HepG2 (cell line): ENCODE data around the gene PPP4R3A. TPM values are rescaled to one million over a fixed set of nuclear protein-coding genes. Genes with fewer than 3 reads are reported as not detected.

ENCODE experiments used
- ERF ChIP-seq: IDR thresholded peaks from 2 replicates; pipeline ENCODE4 v1.6.1; 2018; ENCODE audit warnings: missing biosample characterization, missing genetic modification reagents
- FOXA3 ChIP-seq: IDR thresholded peaks from 2 replicates; pipeline ENCODE4 v1.6.1; 2016; ENCODE audit warnings: missing genetic modification reagents, missing compliant biosample characterization
- HDAC1 ChIP-seq: sonication (generic); formaldehyde crosslinking; IDR thresholded peaks from 2 replicates; pipeline ENCODE4 v1.5.1; 2020; ENCODE audit warnings: mild to moderate bottlenecking, missing genetic modification reagents
- HMG20A ChIP-seq: IDR thresholded peaks from 2 replicates; pipeline ENCODE4 v1.6.1; 2016; ENCODE audit warnings: borderline replicate concordance
- JDP2 ChIP-seq: sonication (generic); formaldehyde crosslinking; IDR thresholded peaks from 2 replicates; pipeline ENCODE4 v1.8.1; 2022; ENCODE audit warnings: missing genetic modification reagents, borderline replicate concordance
- KLF6 ChIP-seq: IDR thresholded peaks from 2 replicates; pipeline ENCODE4 v1.8.0; 2016; ENCODE audit warnings: missing biosample characterization, missing genetic modification reagents
- PHF21A ChIP-seq: sonication (generic); formaldehyde crosslinking; IDR thresholded peaks from 2 replicates; pipeline ENCODE4 v1.5.0; 2020; ENCODE audit warnings: mild to moderate bottlenecking, missing genetic modification reagents
- PLSCR1 ChIP-seq: sonication (generic); formaldehyde crosslinking; IDR thresholded peaks from 2 replicates; pipeline ENCODE4 v1.5.0; 2020; ENCODE audit warnings: missing genetic modification reagents, mild to moderate bottlenecking, borderline replicate concordance
- TGIF2 ChIP-seq: IDR thresholded peaks from 2 replicates; pipeline ENCODE4 v1.6.1; 2016; ENCODE audit warnings: control low read depth, missing compliant biosample characterization
- TP53 ChIP-seq: sonication (generic); formaldehyde crosslinking; conservative IDR thresholded peaks from 2 replicates; pipeline ENCODE4 v1.4.0; 2020; ENCODE audit warnings: missing genetic modification reagents
- ZBTB37 ChIP-seq: sonication (generic); formaldehyde crosslinking; IDR thresholded peaks from 2 replicates; pipeline ENCODE4 v1.4.0; 2020; ENCODE audit warnings: mild to moderate bottlenecking, missing genetic modification reagents
- ZNF235 ChIP-seq: sonication (generic); formaldehyde crosslinking; IDR thresholded peaks from 2 replicates; pipeline ENCODE4 v1.8.1; 2023; ENCODE audit warnings: mild to moderate bottlenecking, missing genetic modification reagents, borderline replicate concordance
- ZNF317 ChIP-seq: sonication (generic); formaldehyde crosslinking; IDR thresholded peaks from 2 replicates; pipeline ENCODE4 v1.5.0; 2020; ENCODE audit warnings: mild to moderate bottlenecking, missing genetic modification reagents
- ZNF446 ChIP-seq: sonication (generic); formaldehyde crosslinking; IDR thresholded peaks from 2 replicates; pipeline ENCODE4 v1.5.0; 2020; ENCODE audit warnings: mild to moderate bottlenecking, missing genetic modification reagents
- ZNF570 ChIP-seq: sonication (generic); formaldehyde crosslinking; IDR thresholded peaks from 2 replicates; pipeline ENCODE4 v1.4.0; 2020; ENCODE audit warnings: mild to moderate bottlenecking, missing genetic modification reagents, borderline replicate concordance
- ZNF761 ChIP-seq: sonication (generic); formaldehyde crosslinking; conservative IDR thresholded peaks from 2 replicates; pipeline ENCODE4 v1.4.0; 2020; ENCODE audit warnings: mild to moderate bottlenecking, missing genetic modification reagents
- ZNF772 ChIP-seq: sonication (generic); formaldehyde crosslinking; IDR thresholded peaks from 2 replicates; pipeline ENCODE4 v1.5.0; 2020; ENCODE audit warnings: mild to moderate bottlenecking, missing genetic modification reagents
- ZZZ3 ChIP-seq: sonication (generic); formaldehyde crosslinking; IDR thresholded peaks from 2 replicates; pipeline ENCODE4 v1.4.0; 2020; ENCODE audit warnings: missing genetic modification reagents, mild to moderate bottlenecking, borderline replicate concordance
- polyA plus RNA-seq, 8 experiments: library from polyadenylated mRNA; depleted of rRNA in 3 of 8; stranded (reverse) in 7 of 8; unstranded in 1 of 8; fragments of >200 nt; fragmentation: Illumina TruSeq in 4 of 8; extraction: Trizol in 4 of 8; gene quantifications; 2 replicates each; pipeline versions ENCODE4 v1.2.1 to v1.2.3, GENCODE V29; 2011 to 2016; ENCODE audit warnings: low read depth in 4 of 8, missing spikeins in 1 of 8, mixed read lengths in 1 of 8; ENCODE audit not compliant: insufficient read depth in 1 of 8
- total RNA-seq, 5 experiments: library from RNA; depleted of rRNA; stranded (reverse); fragments of >200 nt; fragmentation: Illumina TruSeq; extraction: Trizol; gene quantifications; 2 replicates each; pipeline ENCODE4 v1.2.3, GENCODE V29; 2016; ENCODE audit warnings: low read depth in 1 of 5
- TF ChIP-seq, protein P1 (sequence below): sonication (generic); formaldehyde crosslinking; conservative IDR thresholded peaks from 2 replicates; pipeline ENCODE4 v1.4.0; 2020; ENCODE audit warnings: missing genetic modification reagents
- TF ChIP-seq, protein P2 (sequence below): sonication (generic); formaldehyde crosslinking; conservative IDR thresholded peaks from 2 replicates; pipeline ENCODE4 v1.8.1; 2023; ENCODE audit warnings: missing genetic modification reagents
- TF ChIP-seq, protein P3 (sequence below): sonication (generic); formaldehyde crosslinking; IDR thresholded peaks from 2 replicates; pipeline ENCODE4 v1.4.0; 2020; ENCODE audit warnings: low read depth, mild to moderate bottlenecking, missing genetic modification reagents
- TF ChIP-seq, protein P4 (sequence below): sonication (generic); formaldehyde crosslinking; conservative IDR thresholded peaks from 2 replicates; pipeline ENCODE4 v1.4.0; 2020; ENCODE audit warnings: missing genetic modification reagents

Gene PPP4R3A
- total and polyA plus RNA-seq, 2 of the 13 experiments (the other 11 are each of a cell fraction or from before 2014, with no cell fraction given) = 22.5 to 57.4 TPM

DNA sequence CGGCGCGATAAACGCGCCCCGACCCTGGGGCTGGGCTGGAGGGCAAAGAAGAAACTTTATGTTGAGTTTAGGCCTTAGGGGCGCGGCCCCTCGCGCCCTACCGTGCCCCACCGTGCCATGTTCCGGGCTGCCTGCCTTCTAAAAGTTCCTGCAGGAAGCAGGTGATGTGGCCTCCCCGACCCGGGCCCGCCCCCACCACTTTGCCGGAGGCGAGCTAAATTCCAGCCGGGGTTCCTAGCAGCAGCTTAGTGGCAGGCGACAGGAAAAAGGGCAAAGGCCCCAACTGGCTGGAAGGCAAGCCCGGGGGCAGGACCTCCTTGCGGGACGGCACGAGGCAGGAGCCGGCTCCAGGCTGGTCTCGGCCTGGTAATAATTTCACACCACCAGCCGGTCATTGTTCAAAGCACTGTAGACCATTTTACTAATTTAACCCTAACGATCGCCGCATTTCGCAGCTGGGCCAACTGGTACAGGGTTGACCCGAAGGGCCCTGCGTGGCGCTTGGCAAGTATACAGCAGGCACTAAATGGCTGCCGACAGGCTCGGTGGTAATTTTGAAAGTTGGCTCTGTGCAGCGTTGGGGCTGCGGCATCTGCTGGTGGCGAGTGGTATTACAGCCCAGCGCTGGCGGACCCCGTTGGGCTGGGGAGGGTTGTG lies 91.6 kb downstream of the PPP4R3A start (continued):
- no peak for TF ChIP-seq ZNF570 (CRISPR knock-in tag)
- TF ChIP-seq ZZZ3 (CRISPR knock-in tag) = no peak
- TF ChIP-seq TP53 (CRISPR knock-in tag) = no peak
- no peak for TF ChIP-seq HMG20A (CRISPR knock-in tag)
- TF ChIP-seq ZNF446 (CRISPR knock-in tag) = 0 out of 2 replicates have a peak, but pooled peaks have one; percentile 60
- TF ChIP-seq, protein P1, sequence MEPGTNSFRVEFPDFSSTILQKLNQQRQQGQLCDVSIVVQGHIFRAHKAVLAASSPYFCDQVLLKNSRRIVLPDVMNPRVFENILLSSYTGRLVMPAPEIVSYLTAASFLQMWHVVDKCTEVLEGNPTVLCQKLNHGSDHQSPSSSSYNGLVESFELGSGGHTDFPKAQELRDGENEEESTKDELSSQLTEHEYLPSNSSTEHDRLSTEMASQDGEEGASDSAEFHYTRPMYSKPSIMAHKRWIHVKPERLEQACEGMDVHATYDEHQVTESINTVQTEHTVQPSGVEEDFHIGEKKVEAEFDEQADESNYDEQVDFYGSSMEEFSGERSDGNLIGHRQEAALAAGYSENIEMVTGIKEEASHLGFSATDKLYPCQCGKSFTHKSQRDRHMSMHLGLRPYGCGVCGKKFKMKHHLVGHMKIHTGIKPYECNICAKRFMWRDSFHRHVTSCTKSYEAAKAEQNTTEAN (CRISPR knock-in tag) = no peak
- TF ChIP-seq, protein P2, sequence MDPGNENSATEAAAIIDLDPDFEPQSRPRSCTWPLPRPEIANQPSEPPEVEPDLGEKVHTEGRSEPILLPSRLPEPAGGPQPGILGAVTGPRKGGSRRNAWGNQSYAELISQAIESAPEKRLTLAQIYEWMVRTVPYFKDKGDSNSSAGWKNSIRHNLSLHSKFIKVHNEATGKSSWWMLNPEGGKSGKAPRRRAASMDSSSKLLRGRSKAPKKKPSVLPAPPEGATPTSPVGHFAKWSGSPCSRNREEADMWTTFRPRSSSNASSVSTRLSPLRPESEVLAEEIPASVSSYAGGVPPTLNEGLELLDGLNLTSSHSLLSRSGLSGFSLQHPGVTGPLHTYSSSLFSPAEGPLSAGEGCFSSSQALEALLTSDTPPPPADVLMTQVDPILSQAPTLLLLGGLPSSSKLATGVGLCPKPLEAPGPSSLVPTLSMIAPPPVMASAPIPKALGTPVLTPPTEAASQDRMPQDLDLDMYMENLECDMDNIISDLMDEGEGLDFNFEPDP (CRISPR knock-in tag) = no peak
- TF ChIP-seq ZNF772 (CRISPR knock-in tag) = peak; percentile 26; the same call in 1 of the 2 replicates
- 0 out of 2 replicates have a peak, but pooled peaks have one; percentile 55 for TF ChIP-seq ZNF317 (CRISPR knock-in tag)
- TF ChIP-seq ERF (CRISPR knock-in tag) = no peak
- TF ChIP-seq PHF21A (CRISPR knock-in tag) = 0 out of 2 replicates have a peak, but pooled peaks have one; percentile 14
- TF ChIP-seq TGIF2 = no peak
- no peak; the same call in 1 of the 2 replicates for TF ChIP-seq JDP2 (CRISPR knock-in tag)
- TF ChIP-seq HDAC1 (CRISPR knock-in tag) = peak; percentile 44; the same call in 1 of the 2 replicates
- TF ChIP-seq, protein P3, sequence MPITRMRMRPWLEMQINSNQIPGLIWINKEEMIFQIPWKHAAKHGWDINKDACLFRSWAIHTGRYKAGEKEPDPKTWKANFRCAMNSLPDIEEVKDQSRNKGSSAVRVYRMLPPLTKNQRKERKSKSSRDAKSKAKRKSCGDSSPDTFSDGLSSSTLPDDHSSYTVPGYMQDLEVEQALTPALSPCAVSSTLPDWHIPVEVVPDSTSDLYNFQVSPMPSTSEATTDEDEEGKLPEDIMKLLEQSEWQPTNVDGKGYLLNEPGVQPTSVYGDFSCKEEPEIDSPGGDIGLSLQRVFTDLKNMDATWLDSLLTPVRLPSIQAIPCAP (CRISPR knock-in tag) = no peak
- TF ChIP-seq ZNF761 = 0 out of 2 replicates have a peak, but pooled peaks have one; percentile 28
- no peak for TF ChIP-seq FOXA3 (CRISPR knock-in tag)
- TF ChIP-seq KLF6 = no peak; the same call in 1 of the 2 replicates
- TF ChIP-seq PLSCR1 (CRISPR knock-in tag) = no peak
- TF ChIP-seq, protein P4, sequence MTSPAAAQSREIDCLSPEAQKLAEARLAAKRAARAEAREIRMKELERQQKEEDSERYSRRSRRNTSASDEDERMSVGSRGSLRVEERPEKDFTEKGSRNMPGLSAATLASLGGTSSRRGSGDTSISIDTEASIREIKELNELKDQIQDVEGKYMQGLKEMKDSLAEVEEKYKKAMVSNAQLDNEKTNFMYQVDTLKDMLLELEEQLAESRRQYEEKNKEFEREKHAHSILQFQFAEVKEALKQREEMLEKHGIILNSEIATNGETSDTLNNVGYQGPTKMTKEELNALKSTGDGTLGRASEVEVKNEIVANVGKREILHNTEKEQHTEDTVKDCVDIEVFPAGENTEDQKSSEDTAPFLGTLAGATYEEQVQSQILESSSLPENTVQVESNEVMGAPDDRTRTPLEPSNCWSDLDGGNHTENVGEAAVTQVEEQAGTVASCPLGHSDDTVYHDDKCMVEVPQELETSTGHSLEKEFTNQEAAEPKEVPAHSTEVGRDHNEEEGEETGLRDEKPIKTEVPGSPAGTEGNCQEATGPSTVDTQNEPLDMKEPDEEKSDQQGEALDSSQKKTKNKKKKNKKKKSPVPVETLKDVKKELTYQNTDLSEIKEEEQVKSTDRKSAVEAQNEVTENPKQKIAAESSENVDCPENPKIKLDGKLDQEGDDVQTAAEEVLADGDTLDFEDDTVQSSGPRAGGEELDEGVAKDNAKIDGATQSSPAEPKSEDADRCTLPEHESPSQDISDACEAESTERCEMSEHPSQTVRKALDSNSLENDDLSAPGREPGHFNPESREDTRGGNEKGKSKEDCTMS (CRISPR knock-in tag) = no peak
- TF ChIP-seq ZBTB37 (CRISPR knock-in tag) = no peak
- TF ChIP-seq ZNF235 (CRISPR knock-in tag) = 0 out of 2 replicates have a peak, but pooled peaks have one; percentile 5
